CD4-positive, alpha-beta T cell treated with Interleukin-12 subunit alpha and Interleukin-12 subunit beta, for 1 hour (primary cell): ENCODE data around the gene ENTHD1.

ENCODE experiments used
- DNase-seq: peaks from one replicate; pipeline ENCODE4 v3.0.0-alpha.2; 2020

Gene ENTHD1, protein sequence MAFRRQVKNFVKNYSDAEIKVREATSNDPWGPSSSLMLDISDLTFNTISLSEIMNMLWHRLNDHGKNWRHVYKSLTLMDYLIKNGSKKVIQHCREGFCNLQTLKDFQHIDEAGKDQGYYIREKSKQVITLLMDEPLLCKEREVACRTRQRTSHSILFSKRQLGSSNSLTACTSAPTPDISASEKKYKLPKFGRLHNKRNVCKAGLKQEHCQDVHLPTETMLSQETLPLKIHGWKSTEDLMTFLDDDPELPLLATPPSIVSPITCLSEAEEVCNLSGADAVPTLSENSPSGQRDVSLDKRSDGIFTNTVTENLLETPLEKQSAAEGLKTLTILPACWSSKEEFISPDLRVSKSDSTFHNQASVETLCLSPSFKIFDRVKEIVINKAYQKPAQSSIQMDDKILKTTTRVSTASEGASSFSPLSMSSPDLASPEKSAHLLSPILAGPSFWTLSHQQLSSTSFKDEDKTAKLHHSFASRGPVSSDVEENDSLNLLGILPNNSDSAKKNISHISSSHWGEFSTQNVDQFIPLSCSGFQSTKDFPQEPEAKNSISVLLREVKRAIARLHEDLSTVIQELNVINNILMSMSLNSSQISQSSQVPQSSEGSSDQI

GRCh38 chr22:39893526-39893925, at the start of gene ENTHD1:
Gene ENTHD1 (minus strand): TSS chr22:39893760. CDS start chr22:39887748, 6,012 bp downstream.
- no peak for DNase-seq

DNA sequence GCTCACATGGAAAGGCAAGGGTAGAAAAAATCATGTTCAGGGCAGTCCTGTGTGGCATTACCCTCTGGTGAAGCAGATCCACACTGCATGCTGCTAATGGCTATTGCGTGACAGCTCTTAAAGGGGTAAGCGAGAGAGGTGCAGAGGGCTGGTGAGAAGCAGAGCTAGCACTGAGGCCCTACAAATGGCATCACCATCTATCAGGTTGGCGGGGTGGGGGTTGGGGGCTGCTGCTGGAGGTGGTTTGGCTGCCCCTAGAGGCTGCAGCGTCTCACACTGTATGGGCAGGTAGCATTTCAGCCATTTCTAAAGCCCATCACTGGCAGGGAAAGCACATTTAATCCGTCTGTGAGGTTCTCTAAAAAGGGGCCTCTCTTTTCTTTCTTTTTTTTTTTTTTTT, 49.8 kb upstream of the ENTHD1 start:
- DNase-seq, result peak; percentile 34

DNA sequence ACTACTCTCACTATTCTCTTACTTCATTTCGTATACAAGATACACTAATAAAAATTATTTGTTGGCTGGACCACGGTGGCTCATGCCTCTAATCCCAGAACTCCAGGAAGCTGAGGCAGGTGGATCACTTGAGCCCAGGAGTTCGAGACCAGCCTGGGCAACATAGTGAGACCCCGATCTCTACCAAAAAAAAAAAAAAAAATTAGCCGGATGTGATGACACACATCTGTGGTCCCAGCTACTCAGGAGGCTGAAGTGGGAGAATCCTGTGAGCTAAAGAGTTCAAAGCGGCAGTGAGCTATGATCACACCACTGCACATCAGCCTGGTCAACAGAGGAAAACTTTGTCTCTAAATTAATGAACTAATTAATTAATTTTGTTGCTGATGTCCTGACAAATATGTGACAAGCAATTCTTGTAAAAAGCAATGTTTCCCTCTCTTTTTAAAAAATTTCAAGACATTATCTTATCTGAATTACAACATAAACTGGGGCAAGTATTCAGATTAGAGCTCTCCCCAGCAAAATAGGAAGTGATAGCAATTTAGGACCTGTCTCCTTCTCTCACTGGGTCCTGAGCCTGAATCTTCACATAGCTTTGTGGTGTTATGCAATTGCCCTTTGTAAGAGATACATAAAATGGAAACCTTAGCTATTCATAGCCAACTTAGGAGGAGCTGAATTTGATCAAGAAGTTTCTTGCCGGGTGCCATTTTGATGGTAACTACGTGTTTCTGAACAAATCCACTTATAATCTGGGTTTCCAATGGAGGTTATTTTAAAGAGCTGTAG, 49.1 kb upstream of the ENTHD1 start:
- DNase-seq, result peak; percentile 33

- DNase-seq, result no peak
Measured at GRCh38 chr22:39941601-39942000, 48.0 kb upstream of the ENTHD1 start.

DNA sequence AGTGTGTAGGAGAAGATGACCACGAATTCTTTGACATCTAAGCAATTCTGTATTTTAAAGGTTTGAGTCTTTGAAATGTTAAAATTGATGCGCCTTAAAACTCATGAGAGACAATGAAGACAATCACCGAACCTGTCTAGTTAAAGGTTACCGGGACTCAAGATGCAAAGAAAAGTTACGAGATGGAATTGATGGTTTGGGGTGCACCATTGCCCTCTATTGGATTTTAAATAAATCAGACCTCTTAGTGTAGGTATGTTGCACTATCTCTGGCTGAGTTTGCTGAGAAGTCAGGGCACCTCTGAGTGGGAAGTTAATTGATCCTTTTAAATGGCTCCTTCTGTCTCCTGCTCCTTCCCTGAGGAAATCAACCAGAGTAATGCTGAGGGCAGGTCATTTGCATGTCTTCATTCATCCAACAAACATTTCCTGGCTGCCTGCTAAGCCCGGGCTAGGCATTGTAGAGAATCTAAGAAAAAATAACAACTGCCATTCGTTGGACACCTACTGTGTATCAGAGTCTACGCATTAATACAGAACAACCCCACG, 47.3 kb upstream of the ENTHD1 start:
- peak; percentile 69 for DNase-seq

GRCh38 chr22:39939830-39940229, 46.3 kb upstream of the ENTHD1 start:
- no peak for DNase-seq

DNA sequence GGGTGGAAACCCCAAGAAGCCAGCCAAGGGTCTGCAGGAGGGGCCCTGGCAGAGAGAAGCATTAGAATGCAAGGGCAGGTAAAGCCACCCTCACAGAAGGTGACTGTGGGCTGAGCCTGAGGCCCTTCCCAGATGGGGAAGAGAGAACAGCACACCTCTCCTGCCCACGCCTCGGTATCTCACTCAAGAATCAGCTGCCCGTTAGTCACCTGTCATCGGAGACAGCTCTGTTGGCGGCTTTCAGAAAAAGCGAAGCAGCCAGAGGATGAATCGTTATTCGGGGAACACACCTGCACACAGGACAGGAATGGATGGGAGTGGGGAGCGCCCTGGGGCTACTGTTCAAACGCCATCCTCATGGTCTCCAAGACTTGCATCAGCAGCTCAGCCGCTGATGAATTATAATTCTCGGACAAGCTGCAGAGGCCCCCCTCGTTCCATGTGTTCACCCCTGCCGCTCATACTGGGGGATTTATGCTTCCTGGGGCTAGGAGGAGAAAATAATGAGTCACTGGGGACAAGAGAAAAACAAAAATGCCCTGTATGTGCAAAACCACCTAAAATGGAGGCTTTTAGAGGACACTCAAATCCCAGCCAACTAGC, 45.0 kb upstream of the ENTHD1 start:
- peak; percentile 30 for DNase-seq

- peak; percentile 35 for DNase-seq
Measured at GRCh38 chr22:39937906-39938305, 44.3 kb upstream of the ENTHD1 start.

DNA sequence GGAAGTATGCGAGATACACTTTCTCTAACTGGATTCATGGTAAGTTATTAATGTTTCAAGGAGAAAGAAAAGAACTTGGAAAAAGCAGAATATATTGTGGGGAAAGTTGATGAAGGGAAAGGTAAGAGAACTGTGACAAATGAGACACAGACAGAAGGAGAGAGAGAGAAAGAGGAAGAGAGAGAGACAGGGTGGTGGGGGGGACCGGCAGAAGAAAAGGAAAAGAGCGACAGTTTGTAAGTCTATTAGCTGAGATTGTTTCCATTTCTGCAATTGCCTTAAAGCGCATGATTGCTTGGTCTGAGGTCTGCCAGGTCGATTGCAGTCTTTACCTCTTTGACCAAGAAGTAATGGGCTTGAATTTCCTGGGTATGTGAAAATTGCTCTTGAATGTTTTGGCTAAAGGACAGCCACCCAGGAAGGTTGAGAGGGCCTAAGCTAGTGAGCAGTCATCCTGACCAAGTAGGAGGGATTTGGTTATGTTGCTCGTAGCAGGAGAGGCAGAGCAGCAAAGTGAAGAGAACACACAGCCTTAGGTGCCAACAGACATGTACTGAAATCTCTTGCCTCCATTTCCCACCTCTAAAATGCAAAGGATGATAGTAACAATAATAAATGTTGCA, 43.1 kb upstream of the ENTHD1 start:
- no peak for DNase-seq

- peak; percentile 30 for DNase-seq
Measured at GRCh38 chr22:39935612-39936011, 42.1 kb upstream of the ENTHD1 start.

- DNase-seq, result no peak
Measured at GRCh38 chr22:39935116-39935515, 41.6 kb upstream of the ENTHD1 start.

DNA sequence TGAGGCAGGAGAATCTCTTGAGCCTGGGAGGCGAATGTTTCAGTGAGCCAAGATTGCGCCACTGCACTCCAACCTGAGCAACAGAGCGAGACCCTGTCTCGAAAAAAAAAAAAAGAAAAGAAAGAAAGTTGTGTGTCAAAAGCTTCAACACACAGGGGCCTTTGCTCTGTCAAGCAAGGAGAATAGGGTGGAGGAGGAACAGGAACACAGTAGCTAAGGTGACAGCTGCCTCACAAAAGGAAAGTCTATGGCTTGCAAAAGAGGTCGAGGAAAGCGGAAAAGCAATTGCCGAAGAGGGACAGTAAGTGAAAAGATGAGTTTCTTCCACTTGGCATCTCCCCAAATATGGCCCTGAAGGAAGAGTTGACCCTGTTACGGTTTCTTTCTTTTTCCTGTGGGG, 40.2 kb upstream of the ENTHD1 start:
- no peak for DNase-seq

DNA sequence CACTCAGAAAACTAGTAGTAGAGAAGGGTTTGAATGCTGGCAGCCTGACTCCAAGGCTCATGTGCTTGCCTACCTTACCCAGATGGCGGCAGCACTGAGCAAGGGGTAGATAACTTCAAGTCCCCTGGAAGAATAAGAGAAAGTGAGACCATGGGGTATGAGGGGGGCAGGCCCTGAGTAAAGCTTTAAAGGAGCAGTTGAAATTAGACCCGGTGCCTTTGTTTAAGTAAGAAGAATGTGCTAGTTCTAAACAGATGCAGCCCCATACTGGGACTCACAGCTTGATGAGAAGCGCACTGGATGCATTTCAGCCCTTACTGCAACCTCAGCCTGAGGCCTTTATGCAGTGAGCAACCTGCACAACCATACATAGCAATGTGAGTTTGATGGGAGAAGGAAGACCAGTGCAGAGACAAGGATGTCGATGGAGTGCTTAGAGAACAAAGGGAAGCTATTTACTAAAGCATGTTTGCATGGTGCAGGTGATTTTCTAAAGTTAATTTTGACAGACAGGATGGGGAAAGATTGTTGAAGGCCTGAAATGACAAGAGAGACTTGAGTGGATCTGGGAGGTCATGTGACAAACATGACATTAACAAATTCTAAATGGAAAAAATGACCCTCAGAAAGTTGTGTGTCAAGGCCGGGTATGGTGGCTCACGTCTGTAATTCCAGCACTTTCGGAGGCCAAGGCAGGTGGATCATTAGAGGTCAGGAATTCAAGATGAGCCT, 39.5 kb upstream of the ENTHD1 start:
- peak; percentile 68 for DNase-seq

- no peak for DNase-seq
Measured at GRCh38 chr22:39932166-39932565, 38.6 kb upstream of the ENTHD1 start.

DNA sequence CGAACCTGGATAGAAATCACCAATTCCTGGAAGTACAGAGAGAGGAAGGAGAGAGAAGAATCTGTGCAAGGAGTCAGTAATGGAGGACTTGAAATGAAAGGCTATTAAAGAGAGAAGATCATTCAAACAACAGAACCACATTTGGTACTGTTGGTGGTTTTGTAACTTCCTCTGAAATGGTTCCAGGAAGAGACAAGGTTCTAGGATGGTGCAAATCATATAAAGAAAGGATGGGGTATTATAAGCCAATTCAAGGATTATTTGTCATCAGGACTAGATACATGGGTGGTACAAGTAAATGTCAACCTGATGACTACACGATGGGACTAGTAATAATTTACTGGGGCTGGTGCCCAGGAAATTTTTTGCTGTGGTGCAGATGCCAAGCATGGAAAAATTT, 37.7 kb upstream of the ENTHD1 start:
- DNase-seq, result no peak

GRCh38 chr22:39928536-39929520, 35.3 kb upstream of the ENTHD1 start:
- no peak for DNase-seq

- DNase-seq, result no peak
Measured at GRCh38 chr22:39927544-39927943, 34.0 kb upstream of the ENTHD1 start.

DNA sequence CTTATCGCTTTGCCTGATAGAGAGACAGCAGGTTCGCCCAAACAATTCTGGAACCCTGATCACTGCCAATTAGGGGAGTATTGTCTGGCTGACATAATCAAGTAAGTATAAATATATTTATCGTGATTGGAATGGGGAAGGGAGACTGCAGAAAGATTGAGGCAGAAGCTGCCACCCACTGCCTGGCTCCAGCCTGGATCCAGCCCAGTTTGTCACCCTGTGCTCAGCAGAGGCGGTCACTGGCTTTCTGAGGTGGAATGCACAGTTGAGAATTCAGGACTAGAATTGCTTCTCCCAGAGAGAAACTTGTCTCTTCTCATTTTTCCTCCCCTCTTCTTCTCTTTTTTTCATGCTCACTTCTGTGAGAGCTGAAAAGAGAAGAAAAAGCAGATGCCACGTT, 33.2 kb upstream of the ENTHD1 start:
- DNase-seq, result no peak

- DNase-seq, result no peak
Measured at GRCh38 chr22:39925909-39926679, 32.5 kb upstream of the ENTHD1 start.

- no peak for DNase-seq
Measured at GRCh38 chr22:39925273-39925672, 31.7 kb upstream of the ENTHD1 start.
